ENCODE measurements around the gene CD83.

GRCh38 chr6:14083262-14083661 lies 34.3 kb upstream of the CD83 start:
- TF ChIP-seq EZH2 (IDR thresholded peaks at IDR 0.05; ENCODE audit: insufficient read depth, low read length) (no peak), CTCF (IDR thresholded peaks at IDR 0.05; ENCODE audit: insufficient read depth, low read depth, low read length) (no peak)
